Activated T-cell treated with anti-CD3 and anti-CD28 coated beads for 24 hours (primary cell): Measurements from ENCODE around the gene FBXW10B.
"Not testable (repeated sequence)": the region's sequence is repeated elsewhere in the genome, so short reads cannot be mapped to it uniquely, and the experiment has no call there.

Source experiments
- DNase-seq: peaks from one replicate; pipeline ENCODE4 v3.0.0-alpha.2; 2020; ENCODE audit warnings: low read depth

The FBXW10B gene

GRCh38 chr17:15630930-15631453 is 11.5 kb upstream of the FBXW10B start:
- DNase-seq, result not testable (repeated sequence)

- DNase-seq, result not testable (repeated sequence)
Observed at GRCh38 chr17:15629991-15630390, 10.5 kb upstream of the FBXW10B start.

GRCh38 chr17:15623661-15624209 is 4.2 kb upstream of the FBXW10B start:
- DNase-seq, result not testable (repeated sequence)

GRCh38 chr17:15623255-15623654 is 3.8 kb upstream of the FBXW10B start:
- not testable (repeated sequence) for DNase-seq

- not testable (repeated sequence) for DNase-seq
Observed at GRCh38 chr17:15622124-15622523, 2.6 kb upstream of the FBXW10B start.

- not testable (repeated sequence) for DNase-seq
Observed at GRCh38 chr17:15616828-15617227, 2.7 kb downstream of the FBXW10B start.

GRCh38 chr17:15615850-15616249 is 3.7 kb downstream of the FBXW10B start:
- DNase-seq, result not testable (repeated sequence)

- DNase-seq, result not testable (repeated sequence)
Observed at GRCh38 chr17:15613111-15613510, 6.4 kb downstream of the FBXW10B start.

- not testable (repeated sequence) for DNase-seq
Observed at GRCh38 chr17:15592960-15593359, 26.5 kb downstream of the FBXW10B start.

GRCh38 chr17:15591986-15592385 is 27.5 kb downstream of the FBXW10B start:
- DNase-seq, result not testable (repeated sequence)

GRCh38 chr17:15590844-15591243 is 28.7 kb downstream of the FBXW10B start:
- DNase-seq, result not testable (repeated sequence)

- peak; percentile 1 for DNase-seq
Observed at GRCh38 chr17:15589544-15590536, 29.7 kb downstream of the FBXW10B start.

- not testable (repeated sequence) for DNase-seq
Observed at GRCh38 chr17:15588017-15588416, 31.5 kb downstream of the FBXW10B start.

GRCh38 chr17:15583313-15583712 is 36.2 kb downstream of the FBXW10B start:
- not testable (repeated sequence) for DNase-seq

GRCh38 chr17:15581462-15581861 is 38.0 kb downstream of the FBXW10B start:
- DNase-seq, result not testable (repeated sequence)

GRCh38 chr17:15576848-15577247 is 42.7 kb downstream of the FBXW10B start:
- not testable (repeated sequence) for DNase-seq

- not testable (repeated sequence) for DNase-seq
Observed at GRCh38 chr17:15574660-15575059, 44.8 kb downstream of the FBXW10B start.

- DNase-seq, result not testable (repeated sequence)
Observed at GRCh38 chr17:15573870-15574269, 45.6 kb downstream of the FBXW10B start.
